PC-9 (cell line): ENCODE data around the gene SYNGR1. TPM values are rescaled to one million over a fixed set of nuclear protein-coding genes. Genes with fewer than 3 reads are reported as not detected.
"Not testable (repeated sequence)": the region's sequence is repeated elsewhere in the genome, so short reads cannot be mapped to it uniquely, and the experiment has no call there.

Experiments used
- BruUV-seq: library from RNA; stranded (reverse); fragments of 400-500 nt; replicated peaks from 2 replicates; lab custom pipeline; 2021; lab: Mats Ljungman, UMichigan
- CTCF ChIA-PET: fragments of 300-600 bp; sonication (Branson Sonifier 250); formaldehyde crosslinking; loops from one replicate; lab custom pipeline; 2022; ENCODE audit warnings: antibody characterized with exemption; lab: Charles Lee
- POLR2A ChIA-PET: fragments of 300-600 bp; sonication (Branson Sonifier 250); formaldehyde crosslinking; loops from one replicate; lab custom pipeline; 2022; ENCODE audit warnings: antibody characterized with exemption; ENCODE audit not compliant: unreplicated experiment; lab: Charles Lee
- DNase-seq, 2 experiments: peaks; one replicate each; pipeline versions ENCODE4 v3.0.0 to v3.0.0-alpha.2; 2015 to 2022; ENCODE audit warnings: mixed read lengths in 1 of 2
- H2AFZ ChIP-seq: fragments of 200-600 bp; sonication (generic); 2 replicates; pipeline ENCODE4 v1.8.1; 2017; ENCODE audit warnings: antibody characterized with exemption
- H3F3A ChIP-seq: fragments of 200-600 bp; sonication (generic); 2 replicates; pipeline ENCODE4 v1.8.1; 2017; ENCODE audit warnings: antibody characterized with exemption, mild to moderate bottlenecking, low read depth; ENCODE audit not compliant: insufficient read depth
- H3K27ac ChIP-seq: fragments of 200-600 bp; sonication (generic); 2 replicates; pipeline ENCODE4 v1.6.1; 2016; ENCODE audit warnings: mixed run types
- H3K27me3 ChIP-seq: fragments of 200-600 bp; sonication (generic); 2 replicates; pipeline ENCODE4 v1.6.1; 2016; ENCODE audit warnings: low read depth, mixed run types; ENCODE audit not compliant: insufficient read depth
- H3K36me3 ChIP-seq: fragments of 200-600 bp; sonication (generic); 2 replicates; pipeline ENCODE4 v1.6.1; 2016; ENCODE audit warnings: low read depth, mixed run types
- H3K4me1 ChIP-seq: fragments of 200-600 bp; sonication (generic); replicated peaks from 2 replicates; pipeline ENCODE4 v1.6.1; 2016; ENCODE audit warnings: mixed run types; ENCODE audit not compliant: insufficient read depth
- H3K4me2 ChIP-seq: fragments of 200-600 bp; sonication (generic); 2 replicates; pipeline ENCODE4 v1.6.1; 2017; ENCODE audit warnings: mixed run types
- H3K4me3 ChIP-seq: fragments of 200-600 bp; sonication (generic); 2 replicates; pipeline ENCODE4 v1.6.1; 2016; ENCODE audit warnings: mixed run types
- H3K79me2 ChIP-seq: fragments of 200-600 bp; sonication (generic); 2 replicates; pipeline ENCODE4 v1.6.1; 2017; ENCODE audit warnings: low read depth, mixed run types
- H3K9me2 ChIP-seq: fragments of 200-600 bp; sonication (generic); 2 replicates; pipeline ENCODE4 v1.8.1; 2017; ENCODE audit warnings: mild to moderate bottlenecking; ENCODE audit not compliant: insufficient read depth
- H3K9me3 ChIP-seq: fragments of 200-600 bp; sonication (generic); 2 replicates; pipeline ENCODE4 v1.8.1; 2016; ENCODE audit warnings: low read depth; ENCODE audit not compliant: insufficient read depth
- H4K20me1 ChIP-seq: fragments of 200-600 bp; sonication (generic); 2 replicates; pipeline ENCODE4 v1.8.1; 2017; ENCODE audit not compliant: insufficient read depth
- EZH2 ChIP-seq: fragments of 200-600 bp; sonication (generic); IDR thresholded peaks from 2 replicates; pipeline ENCODE4 v1.8.0; 2017; ENCODE audit warnings: antibody characterized with exemption, low read depth
- intact Hi-C: fragments of 100-400 bp; cut with micrococcal nuclease; formaldehyde crosslinking; loops from one replicate; pipeline ENCODE4 v1.10.0; 2022; ENCODE audit not compliant: unreplicated experiment
- total RNA-seq: library from RNA; stranded (reverse); gene quantifications from 2 replicates; pipeline ENCODE4 v1.2.3, GENCODE V29; 2021
- TF ChIP-seq, protein P1 (sequence below): fragments of 200-600 bp; sonication (generic); conservative IDR thresholded peaks from 2 replicates; pipeline ENCODE4 v1.6.1; 2017; ENCODE audit warnings: mixed run types, antibody characterized with exemption, mild to moderate bottlenecking, moderate library complexity

The SYNGR1 gene
- total RNA-seq, 1 experiment from 2014 or later: 12.0 TPM

DNA sequence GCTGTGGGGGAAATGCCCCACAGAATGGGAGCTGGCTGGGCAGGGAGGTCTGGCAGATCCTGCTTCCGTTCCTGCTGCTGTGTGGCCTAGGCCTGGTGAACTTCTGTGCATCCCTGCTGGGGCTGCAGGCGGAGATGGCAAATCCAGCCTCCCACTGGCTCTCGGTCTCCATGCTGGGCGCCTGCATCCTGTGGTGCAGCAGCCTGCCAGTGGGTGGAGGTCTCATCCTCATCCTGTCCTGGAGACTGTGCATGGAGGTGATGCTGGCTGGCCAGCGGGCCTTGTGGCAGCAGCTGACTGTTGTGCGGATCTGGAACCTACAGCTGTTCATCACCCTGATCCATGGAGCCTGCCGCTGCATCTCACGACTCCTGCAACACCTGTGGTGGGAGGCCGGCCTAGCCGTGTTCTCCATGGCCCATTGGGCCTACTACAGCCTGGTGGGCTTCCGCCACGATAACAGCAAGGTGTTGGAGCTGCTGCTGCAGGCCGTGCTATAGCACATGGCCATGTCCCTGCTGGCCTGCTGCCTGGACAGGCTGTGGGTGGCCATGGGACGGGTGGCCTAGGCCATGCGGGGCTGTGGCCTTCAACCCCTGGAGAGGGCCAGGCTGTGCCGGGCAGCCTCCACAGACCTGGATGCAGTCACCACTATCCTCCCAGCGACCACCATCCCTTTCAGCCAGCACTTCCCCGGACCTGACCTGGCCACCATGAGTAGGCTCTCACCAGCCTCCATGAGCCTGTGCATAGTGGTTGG, 21.6 kb upstream of the SYNGR1 start:
- no peak overlapping the region for H3K27ac ChIP-seq
- no peaks in the 10 kb centered on the region for H3K9me2 ChIP-seq
- H3K9me3 ChIP-seq: no peaks in the 10 kb centered on the region
- no peak overlapping the region for H2AFZ ChIP-seq
- H3K4me1 ChIP-seq: peaks cover 6% of the 10 kb centered on the region
- no peaks in the 10 kb centered on the region for H3K36me3 ChIP-seq
- intact Hi-C loops: no loop called here
- no peaks in the 10 kb centered on the region for H3K79me2 ChIP-seq
- no peak overlapping the region for H3K4me3 ChIP-seq
- CTCF ChIA-PET: no interaction called here
- TF ChIP-seq, protein P1, sequence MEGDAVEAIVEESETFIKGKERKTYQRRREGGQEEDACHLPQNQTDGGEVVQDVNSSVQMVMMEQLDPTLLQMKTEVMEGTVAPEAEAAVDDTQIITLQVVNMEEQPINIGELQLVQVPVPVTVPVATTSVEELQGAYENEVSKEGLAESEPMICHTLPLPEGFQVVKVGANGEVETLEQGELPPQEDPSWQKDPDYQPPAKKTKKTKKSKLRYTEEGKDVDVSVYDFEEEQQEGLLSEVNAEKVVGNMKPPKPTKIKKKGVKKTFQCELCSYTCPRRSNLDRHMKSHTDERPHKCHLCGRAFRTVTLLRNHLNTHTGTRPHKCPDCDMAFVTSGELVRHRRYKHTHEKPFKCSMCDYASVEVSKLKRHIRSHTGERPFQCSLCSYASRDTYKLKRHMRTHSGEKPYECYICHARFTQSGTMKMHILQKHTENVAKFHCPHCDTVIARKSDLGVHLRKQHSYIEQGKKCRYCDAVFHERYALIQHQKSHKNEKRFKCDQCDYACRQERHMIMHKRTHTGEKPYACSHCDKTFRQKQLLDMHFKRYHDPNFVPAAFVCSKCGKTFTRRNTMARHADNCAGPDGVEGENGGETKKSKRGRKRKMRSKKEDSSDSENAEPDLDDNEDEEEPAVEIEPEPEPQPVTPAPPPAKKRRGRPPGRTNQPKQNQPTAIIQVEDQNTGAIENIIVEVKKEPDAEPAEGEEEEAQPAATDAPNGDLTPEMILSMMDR: no peak
- TF ChIP-seq EZH2: no peak
- no peak for DNase-seq
- H3K4me2 ChIP-seq: no peak overlapping the region
- no peaks in the 10 kb centered on the region for H4K20me1 ChIP-seq
- H3K27me3 ChIP-seq: no peaks in the 10 kb centered on the region
- POLR2A ChIA-PET: no interaction called here
- no peaks in the 10 kb centered on the region for H3F3A ChIP-seq
- no TSS peak for BruUV-seq

DNA sequence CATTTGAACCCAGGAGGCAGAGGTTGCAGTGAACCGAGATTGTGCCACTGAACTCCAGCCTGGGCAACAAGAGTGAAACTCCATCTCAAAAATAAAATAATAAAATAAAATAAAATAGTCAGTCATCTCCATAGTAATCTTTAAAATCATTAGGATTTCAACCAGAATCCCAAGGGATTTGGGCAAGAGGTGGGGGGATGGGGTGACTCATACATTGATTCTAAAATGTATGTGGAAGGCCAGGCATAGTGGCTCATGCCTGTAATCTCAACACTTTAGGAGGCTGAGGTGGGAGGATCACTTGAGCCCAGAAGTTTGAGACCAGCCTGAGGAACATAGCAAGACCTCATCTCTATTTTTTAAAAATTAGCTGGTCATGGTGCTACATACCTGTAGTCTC, 19.2 kb upstream of the SYNGR1 start:
- H3K27me3 ChIP-seq, H3K79me2 ChIP-seq, H3K9me3 ChIP-seq, H3K4me1 ChIP-seq, H3K4me3 ChIP-seq, POLR2A ChIA-PET, H3K9me2 ChIP-seq, H2AFZ ChIP-seq, H3F3A ChIP-seq, H3K4me2 ChIP-seq, H3K27ac ChIP-seq, H3K36me3 ChIP-seq, H4K20me1 ChIP-seq, DNase-seq, intact Hi-C loops, BruUV-seq: not testable (repeated sequence)
- CTCF ChIA-PET: interaction anchor here (0.8 to 1.1 kb wide), 2 partner anchors 10 to 15 kb away, joined by 5 to 11 read pairs; no protein-coding TSS in a partner anchor

DNA sequence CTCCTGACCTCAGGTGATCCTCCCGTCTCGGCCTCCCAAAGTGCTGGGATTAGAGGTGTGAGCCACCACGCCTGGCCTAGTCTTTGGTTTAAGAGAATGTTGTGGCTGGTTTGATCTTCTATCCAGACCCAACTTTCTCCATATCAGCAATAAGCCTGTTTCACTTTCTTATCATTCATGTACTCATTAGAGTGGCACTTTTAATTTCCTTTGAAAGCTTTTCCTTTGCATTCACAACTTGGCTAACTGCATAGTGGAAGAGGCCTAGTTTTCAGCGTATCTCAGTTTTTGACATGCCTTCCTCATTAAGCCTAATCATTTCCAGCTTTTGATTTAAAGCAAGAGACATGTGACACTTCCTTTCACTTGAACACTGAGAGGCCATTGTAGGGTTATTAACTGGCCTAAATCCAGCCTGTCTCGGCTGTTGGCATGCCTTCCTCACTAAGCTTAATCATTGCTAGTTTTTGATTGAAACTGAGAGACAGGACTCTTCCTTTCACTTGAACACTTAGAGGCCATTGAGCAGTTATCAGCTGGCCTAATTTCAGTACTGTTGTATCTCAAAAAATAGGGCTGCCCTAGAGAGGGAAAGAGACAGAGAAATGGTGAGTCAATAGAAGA, 17.2 kb upstream of the SYNGR1 start:
- Histone ChIP-seq H2AFZ (no peak overlapping the region), H3K79me2 (no peaks in the 10 kb centered on the region), H4K20me1 (no peaks in the 10 kb centered on the region), H3K36me3 (no peaks in the 10 kb centered on the region), H3K27me3 (no peaks in the 10 kb centered on the region), H3K9me2 (no peaks in the 10 kb centered on the region), H3K27ac (no peak overlapping the region), H3K4me3 (no peak overlapping the region), H3K9me3 (no peaks in the 10 kb centered on the region), H3K4me1 (no peaks in the 10 kb centered on the region), H3K4me2 (no peak overlapping the region), H3F3A (no peaks in the 10 kb centered on the region)
- BruUV-seq: no TSS peak
- POLR2A ChIA-PET: interaction anchor here (0.6 kb wide), 1 partner anchor 481 kb away, joined by 7 read pairs; no protein-coding TSS in a partner anchor
- CTCF ChIA-PET: interaction anchor here (0.7 to 0.8 kb wide), 2 partner anchors 161 to 195 kb away, joined by 4 to 6 read pairs; no protein-coding TSS in a partner anchor
- intact Hi-C loops: no loop called here
- no peak for DNase-seq
- TF ChIP-seq, protein P1: no peak
- TF ChIP-seq EZH2: no peak
